ENCODE results near the gene ADK.
A peak's percentile ranks its signal among the peaks of the same experiment; 100 is the strongest.
"Not testable (repeated sequence)": the region's sequence is repeated elsewhere in the genome, so short reads cannot be mapped to it uniquely, and the experiment has no call there.

ADK gene

GRCh38 chr10:74568896-74569295 lies 417.9 kb downstream of the ADK start:
- not testable (repeated sequence) for DNase-seq

DNA sequence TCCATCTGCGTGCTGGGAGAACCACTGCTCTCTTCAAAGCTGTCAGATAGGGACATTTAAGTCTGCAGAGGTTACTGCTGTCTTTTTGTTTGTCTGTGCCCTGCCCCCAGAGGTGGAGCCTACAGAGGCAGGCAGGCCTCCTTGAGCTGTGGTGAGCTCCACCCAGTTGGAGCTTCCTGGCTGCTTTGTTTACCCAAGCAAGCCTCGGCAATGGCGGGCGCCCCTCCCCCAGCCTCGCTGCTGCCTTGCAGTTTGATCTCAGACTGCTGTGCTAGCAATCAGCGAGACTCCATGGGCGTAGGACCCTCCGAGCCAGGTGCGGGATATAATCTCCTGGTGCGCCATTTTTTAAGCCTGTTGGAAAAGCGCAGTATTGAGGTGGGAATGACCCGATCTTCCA lies 422.5 kb downstream of the ADK start:
- not testable (repeated sequence) for DNase-seq

DNA sequence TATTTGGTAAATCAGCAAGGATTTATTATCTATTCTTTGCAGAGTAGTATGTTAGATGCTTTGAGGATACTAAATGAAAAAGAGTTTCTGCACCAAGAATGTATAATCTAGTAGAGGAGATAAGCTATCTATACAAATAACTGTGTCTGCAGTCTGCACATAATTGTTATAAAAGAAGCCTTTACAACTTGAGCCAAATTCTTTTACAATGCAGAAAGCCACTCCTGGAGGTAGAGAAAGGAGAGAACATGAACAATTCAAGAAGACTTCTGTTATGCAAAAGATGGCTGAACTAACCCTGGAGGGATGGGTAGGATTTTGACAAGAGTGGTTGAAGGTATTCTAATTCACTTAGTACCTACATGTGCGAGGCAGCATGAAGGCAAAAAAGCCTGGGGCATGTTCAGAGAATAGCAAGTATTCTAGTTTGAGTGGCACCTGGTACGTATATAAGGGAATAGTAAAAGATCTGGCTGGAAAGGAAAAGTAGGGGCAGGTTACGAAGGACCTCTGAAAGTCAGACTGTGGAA lies 424.2 kb downstream of the ADK start:
- DNase-seq = no peak

DNA sequence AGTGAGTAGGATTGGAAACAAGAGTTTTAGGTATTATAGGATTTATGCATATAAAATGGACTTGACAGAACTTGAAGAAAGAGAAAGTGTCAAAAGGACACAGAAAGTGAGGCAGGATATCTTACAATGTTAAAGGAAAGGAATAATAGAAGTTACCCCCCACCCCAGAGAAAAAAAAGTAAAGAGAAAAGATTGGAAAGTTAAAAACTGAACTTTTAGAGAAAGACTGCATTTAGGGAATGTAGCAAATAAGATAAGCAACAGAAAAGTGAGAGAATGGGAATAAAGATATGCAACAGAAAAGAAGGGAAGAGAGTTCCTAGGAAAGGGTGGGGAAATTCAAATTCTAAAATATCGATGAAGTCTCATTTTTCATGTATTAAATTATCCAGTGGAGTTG lies 424.9 kb downstream of the ADK start:
- no peak for DNase-seq

DNA sequence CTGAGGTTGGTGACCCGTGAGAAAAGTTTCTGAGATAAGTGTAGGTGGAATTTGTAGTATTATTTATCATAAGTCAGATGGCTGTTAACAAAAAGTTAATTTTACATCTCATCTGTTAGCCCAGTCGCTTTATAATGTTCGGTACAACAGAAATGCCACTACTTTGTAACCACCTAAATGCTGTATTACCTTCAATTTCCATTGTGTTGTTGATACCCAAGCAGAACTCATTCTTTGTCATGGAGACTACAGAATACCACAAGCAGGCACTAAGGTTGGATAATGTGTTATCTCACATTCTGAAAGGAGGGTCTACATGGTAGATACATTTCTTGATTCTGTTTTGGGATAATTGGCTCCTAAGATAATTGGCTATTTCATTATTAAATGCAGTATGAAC lies 425.6 kb downstream of the ADK start:
- DNase-seq = no peak

GRCh38 chr10:74580438-74580837 lies 429.4 kb downstream of the ADK start:
- not testable (repeated sequence) for DNase-seq

- DNase-seq = no peak
These were observed 431.5 kb downstream of the ADK start for GRCh38 chr10:74582566-74582965.

DNA sequence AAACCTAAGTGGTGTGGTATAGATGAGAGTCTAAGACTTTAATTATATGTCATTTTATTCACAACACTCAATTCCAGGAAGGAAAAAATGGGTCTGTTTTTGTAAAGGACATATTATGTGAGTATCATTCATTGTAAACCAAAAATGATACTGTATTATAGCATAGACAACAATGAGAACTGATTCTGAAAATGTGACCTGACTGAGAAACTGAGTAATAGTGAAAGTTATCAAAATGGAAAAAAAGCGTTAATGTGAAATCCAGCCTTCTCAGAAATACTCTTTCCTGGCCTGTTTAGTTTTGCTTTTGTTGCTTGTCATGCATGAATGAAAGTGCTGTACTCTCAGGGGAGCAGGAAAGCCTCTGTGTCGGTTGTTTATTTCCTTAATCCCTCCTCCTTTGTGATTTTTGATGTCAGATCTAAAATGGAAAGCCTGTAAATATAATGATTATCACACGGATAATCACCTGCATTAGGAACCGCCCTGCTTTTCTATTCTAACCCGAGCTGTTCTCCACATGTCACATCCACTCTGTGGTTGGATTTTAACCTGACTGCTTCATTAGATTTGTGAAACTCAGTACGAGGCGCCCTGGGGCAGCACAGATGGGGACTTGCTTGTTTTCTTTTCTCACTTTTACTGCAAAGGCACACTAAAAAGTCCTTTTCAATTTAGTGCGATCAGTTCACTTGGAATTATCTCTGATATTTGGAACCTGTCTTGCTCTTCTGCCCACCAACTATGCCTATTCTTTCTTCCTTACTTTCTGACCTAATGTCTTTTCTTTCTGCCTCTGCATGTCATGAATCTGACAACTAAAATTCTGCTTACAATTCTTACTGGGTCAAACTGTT lies 434.4 kb downstream of the ADK start:
- DNase-seq = peak; percentile 66

DNA sequence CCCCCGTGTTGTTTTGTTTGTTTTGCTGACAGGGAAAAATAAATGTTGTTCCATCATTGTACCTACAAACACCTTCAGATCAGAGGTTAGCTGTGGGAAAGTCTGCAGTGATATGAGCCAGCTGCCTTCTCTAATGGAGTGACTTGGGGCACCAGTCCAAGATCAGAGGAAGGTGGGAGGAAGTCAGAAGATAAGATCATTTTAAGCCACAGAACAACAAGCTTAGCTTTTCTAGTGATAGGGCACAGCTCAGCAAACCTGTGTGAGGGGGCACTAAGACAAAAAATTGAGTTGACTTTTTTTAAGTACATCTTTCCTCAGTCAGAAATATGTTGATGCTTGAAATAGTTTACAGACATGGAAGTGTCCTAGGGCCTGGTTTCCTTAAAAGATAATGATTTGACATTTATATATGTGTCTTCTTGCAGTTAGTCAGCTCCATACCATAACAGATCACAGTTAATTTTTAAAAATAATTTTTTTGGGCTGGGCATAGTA lies 435.1 kb downstream of the ADK start:
- peak; percentile 14 for DNase-seq

DNA sequence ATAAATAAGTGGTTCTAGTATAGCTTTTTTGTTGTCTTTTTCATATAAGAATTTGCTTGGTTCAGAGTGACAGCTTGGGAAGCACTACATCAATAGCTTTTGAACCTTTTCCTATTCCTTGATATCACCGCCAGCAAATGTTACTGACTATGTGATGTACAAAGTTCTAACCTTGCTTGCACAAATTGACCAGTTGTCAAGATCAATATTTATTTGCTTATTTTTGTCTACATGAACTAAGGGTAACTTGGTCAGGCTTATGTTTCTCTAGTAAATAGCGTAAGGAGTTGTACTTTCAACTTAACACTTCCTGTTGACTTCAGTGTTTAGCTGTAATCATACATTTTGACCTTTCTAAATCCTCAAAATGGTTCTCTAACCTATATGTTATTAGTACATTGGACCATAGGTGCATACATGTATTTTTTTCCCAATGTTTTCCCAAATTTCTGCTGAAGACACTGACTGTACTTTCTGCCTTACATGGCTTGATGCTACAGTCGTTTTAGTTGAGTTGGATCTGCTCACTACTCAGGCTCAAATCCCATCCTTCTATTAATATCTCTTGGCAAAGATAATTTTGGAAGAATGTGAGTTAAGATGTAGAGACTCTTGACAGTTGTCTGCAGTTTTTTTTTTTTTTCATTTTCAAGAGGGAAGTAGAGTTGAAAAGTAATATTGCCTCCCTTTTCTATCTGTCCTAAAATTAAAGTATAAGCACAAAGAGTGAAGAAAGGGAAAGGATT lies 436.3 kb downstream of the ADK start:
- DNase-seq = no peak

DNA sequence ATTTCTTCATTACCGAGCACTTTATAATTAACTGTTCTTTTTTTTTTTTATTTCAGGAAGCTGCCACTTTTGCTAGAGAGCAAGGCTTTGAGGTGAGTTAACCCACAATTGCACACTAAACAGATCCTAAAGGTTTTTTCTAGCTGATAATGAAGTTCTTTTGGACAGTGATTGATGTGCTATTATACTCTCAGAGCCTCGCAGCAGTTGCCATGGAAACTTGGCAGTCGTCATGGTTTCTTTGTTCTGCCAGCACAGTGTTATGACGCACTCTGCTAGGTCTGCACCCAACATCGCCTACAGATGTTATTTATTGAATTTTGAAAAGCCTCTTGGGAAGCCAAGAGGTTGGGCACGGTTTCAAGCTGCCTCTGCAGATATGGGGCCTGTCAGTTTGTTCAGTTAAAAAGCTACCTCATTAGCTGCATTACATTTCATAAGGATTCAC lies 438.2 kb downstream of the ADK start:
- DNase-seq = peak; percentile 98

DNA sequence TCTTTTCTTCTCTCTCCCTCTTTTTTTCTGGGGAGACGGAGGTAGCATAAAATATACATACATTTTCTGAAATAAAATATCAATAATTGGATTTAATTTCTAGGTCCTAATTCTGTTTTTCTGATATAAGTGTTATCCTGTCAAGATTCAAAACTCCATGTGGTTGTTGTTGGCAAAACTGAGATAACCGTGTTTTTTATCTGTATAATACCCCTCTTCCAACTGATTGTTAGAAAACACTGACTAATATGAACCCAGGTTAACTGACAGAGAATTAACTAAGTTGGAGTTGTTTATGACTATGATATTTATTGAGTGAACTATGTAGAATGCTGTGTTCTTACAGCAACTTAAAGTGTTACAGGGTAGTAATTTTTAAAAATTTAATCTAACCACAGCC lies 438.8 kb downstream of the ADK start:
- DNase-seq = no peak

- no peak for DNase-seq
These were observed 442.4 kb downstream of the ADK start for GRCh38 chr10:74593470-74593869.

- no peak for DNase-seq
These were observed 445.7 kb downstream of the ADK start for GRCh38 chr10:74596713-74597112.

- no peak for DNase-seq
These were observed 448.0 kb downstream of the ADK start for GRCh38 chr10:74598891-74599566.

DNA sequence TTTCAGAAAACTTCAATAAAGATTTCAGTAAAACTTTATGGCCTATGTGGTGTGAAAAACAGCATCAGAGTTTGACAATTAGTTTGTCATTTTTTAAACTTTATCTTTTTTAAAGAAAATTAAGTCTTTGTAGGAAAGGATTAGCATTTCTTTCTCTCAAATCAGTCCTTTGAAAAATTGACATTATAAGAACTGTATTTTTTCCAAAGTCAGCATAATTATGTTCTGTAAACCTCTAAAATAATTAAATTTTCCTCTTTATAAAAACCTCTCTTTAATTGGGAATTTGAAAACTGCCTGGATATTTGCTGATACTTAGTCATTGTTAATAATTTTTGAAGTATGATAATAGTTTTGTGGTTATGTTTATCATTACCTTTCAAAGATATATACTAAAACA lies 448.7 kb downstream of the ADK start:
- no peak for DNase-seq

GRCh38 chr10:74600170-74600569 lies 449.1 kb downstream of the ADK start:
- no peak for DNase-seq

- DNase-seq = no peak
These were observed 451.6 kb downstream of the ADK start for GRCh38 chr10:74602576-74602975.

DNA sequence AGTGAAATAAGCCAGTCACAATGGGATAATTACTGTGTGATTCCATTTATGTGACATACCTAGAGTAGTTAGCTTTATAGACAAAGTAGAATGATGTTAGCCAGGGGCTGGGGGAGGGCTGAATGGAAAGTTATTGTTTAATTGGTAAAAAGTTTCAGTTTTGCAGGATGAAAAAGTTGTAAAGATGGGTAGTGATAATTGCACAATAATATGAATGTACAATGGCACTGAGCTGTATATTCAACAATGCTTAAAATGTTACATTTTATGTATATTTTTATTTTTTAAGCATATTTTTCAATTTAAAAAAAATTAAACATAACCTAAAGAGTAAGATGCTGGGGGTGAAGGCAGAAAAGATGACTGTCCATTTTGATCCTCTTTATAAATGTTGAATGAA lies 459.3 kb downstream of the ADK start:
- no peak for DNase-seq

- DNase-seq = no peak
These were observed 461.2 kb downstream of the ADK start for GRCh38 chr10:74612195-74612594.

DNA sequence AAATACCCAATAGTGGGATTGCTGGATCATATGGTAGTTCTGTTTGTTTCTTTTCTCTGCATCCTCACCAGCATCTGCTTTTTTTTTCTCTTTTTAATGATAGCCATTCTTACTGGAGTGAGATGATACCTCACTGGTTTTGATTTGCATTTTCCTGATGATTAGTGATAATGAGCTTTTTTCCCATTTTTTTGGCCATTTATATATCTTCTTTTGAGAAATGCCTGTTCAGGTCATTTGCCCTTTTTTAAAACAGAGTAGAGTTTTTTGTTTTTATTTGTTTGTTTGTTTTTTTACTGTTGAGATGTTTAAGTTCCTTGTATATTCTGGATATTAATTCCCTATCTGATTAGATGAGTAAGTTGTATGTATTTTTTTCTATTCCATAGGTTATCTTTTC lies 469.6 kb downstream of the ADK start:
- DNase-seq = no peak

DNA sequence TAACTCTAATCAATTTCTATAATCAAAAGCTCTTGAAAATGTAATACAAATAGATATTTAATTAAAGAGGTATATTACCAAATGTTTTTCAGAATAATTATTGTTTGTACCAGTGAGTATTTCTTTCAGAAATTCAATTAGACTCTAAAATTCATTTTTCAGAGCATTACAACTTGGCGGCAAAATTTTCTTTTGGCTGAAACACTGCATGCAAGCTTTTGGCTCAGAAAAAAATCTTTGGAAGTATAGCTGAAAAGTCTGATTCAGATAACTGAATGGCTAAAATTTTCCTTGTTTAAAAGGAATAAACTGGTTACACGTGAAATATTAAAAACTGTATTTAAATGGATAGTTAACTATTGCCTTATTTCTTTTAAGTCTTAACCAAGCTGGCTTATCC lies 472.8 kb downstream of the ADK start:
- DNase-seq = no peak

DNA sequence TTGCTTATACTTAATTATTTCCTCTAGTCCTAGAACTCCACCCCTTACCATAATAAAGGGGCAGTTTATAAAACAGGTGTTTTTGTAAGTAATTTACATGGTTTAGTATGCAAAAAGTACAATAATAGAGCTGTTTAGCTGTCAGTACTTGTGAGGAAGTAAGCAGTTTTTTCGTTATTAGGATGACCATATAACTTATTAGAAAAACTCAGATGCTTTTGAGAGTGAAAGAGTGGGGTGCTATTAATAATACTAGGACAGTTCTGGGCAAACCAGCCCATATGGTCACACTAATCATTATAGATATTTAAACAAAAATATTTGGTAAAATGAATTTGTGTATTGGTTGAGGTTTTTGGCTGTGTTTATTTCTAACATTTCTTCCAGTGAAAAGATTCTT lies 473.5 kb downstream of the ADK start:
- no peak for DNase-seq

All from NCI-H146 (cell line).